ENCODE results near the gene ZBTB32.

DNA sequence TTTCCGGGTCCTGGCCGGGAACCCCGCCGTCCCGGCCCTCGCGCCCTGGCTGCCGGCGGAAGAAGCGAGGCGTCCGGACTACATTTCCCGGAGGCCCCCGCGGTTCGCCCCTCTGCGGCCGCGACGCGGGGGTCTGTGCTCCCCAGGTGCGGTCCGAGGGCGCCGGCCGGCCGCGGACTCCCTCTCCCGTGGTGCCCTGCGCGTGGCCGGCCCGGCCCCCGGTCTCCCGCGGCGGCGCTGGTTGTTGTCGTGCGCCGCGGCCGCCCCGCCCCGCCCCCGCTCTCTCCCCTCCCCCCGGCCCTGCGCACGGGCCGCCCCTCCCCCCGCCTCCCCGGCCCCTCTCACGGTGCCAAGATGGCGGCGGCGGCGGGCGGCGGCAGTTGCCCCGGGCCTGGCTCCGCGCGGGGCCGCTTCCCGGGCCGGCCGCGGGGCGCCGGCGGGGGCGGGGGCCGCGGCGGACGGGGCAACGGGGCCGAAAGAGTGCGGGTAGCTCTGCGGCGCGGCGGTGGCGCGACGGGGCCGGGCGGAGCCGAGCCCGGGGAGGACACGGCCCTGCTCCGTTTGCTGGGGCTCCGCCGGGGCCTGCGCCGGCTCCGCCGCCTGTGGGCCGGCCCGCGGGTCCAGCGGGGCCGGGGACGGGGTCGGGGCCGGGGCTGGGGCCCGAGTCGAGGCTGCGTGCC lies 13.4 kb downstream of the ZBTB32 start, which contains the start of gene KMT2B:
- TF ChIP-seq, protein P1, sequence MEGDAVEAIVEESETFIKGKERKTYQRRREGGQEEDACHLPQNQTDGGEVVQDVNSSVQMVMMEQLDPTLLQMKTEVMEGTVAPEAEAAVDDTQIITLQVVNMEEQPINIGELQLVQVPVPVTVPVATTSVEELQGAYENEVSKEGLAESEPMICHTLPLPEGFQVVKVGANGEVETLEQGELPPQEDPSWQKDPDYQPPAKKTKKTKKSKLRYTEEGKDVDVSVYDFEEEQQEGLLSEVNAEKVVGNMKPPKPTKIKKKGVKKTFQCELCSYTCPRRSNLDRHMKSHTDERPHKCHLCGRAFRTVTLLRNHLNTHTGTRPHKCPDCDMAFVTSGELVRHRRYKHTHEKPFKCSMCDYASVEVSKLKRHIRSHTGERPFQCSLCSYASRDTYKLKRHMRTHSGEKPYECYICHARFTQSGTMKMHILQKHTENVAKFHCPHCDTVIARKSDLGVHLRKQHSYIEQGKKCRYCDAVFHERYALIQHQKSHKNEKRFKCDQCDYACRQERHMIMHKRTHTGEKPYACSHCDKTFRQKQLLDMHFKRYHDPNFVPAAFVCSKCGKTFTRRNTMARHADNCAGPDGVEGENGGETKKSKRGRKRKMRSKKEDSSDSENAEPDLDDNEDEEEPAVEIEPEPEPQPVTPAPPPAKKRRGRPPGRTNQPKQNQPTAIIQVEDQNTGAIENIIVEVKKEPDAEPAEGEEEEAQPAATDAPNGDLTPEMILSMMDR (IDR thresholded peaks at IDR 0.05 in 4 of 5, conservative IDR thresholded peaks at IDR 0.05 in 1 of 5) = no peak
- no peak for TF ChIP-seq POLR2A (IDR thresholded peaks at IDR 0.05)
